ENCODE measurements around the gene BCL2L11.

The BCL2L11 gene

DNA sequence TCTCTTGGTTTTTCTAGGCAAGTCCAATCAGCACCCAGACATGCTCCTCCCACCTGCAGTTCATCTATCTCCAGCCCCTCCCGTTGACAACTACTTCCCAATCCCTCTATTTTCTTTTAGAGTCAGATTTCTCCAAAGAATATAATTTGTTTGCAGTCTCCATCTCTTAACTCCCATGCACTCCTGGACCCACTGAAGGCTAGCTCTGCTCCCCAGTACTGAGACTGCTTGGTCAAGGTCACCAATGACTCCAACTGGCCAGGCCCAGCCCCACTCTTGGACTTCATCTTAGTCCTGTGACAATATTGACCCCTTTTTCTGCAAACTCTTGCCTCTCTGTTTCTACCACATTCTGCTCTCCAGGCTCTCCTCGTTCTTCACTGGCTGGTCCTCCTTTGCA is 62.0 kb downstream of the BCL2L11 start:
- H3K4me3 ChIP-seq (ENCODE audit: low read depth, low read length) = no peak overlapping the region
- no peak overlapping the region for H2AFZ ChIP-seq (ENCODE audit: low read length, unreplicated experiment)
- no peaks in the 10 kb centered on the region for H3K79me2 ChIP-seq (ENCODE audit: control insufficient read depth, insufficient read depth, low read length, unreplicated experiment)
- H3K27ac ChIP-seq (ENCODE audit: low read depth, low read length) = no peak overlapping the region
- H3K27me3 ChIP-seq (ENCODE audit: insufficient read depth, low read length) = peaks cover 32% of the 10 kb centered on the region; the same call in 1 of the 2 replicates
- peaks cover 4% of the 10 kb centered on the region for H3K4me1 ChIP-seq (ENCODE audit: control insufficient read depth, insufficient read depth, low read length, unreplicated experiment)
- no peaks in the 10 kb centered on the region for H3K36me3 ChIP-seq (ENCODE audit: insufficient read depth, low read length)

DNA sequence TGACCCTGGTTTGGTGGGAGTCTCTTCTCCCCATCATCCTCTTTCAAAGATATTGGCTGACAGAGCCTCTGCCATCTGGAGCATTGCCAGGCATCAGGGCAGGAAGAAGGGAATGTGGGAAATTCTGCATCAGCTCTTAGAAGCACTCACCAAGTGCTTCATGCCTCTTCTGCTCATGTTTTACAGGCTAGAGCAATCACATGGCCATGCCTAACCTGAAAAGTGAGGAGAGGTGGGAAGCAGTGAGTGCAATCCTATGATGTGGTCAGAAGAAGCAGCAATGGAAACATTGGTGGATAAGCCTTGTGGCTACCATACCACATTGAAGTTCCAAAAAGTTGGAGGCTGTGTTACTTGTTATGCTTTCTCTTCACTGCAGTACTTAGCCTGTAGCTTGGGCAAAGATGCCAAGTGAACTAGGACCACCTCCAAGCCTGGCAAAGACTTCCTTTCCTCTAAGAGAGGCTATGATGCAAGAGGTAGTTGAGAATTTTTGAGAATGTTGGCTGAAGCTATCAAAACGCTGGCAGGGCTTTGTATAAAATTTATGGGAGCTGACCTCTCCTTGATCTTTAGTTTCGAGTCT is 64.1 kb downstream of the BCL2L11 start:
- no peak overlapping the region for H2AFZ ChIP-seq (ENCODE audit: low read length, unreplicated experiment)

DNA sequence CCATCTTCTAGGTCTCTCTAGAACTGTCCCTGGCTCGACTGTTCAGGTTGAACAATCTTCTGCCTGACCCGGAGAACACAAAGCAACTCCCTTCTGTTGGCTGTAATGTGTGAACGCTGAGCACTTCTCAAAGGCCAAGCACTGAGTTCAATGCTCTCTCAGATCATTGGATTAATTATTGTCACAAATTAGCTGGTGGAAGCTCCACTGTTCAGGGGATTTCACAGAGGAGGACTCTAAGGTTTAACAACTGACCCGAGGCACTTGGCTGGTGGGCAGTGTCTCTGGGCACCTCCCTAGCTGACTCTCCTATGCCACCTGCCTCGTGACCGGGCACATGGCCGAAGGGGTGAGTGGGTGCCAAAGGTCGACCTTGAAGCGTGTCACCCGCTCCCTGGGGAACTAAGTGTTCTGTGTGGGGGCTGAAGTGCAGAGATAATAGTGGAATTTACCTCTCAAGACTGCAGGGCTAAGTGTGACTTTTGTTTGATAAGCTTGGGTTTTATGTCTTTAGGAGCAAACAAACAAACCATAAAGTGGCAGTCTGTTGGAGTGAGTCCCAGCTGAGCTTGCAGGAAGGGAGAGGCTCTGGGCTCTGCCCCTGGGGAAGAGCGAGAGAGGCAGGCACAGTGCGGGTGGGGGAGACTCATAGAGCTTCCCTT is 64.8 kb downstream of the BCL2L11 start:
- Histone ChIP-seq H3K4me1 (ENCODE audit: control insufficient read depth, insufficient read depth, low read length, unreplicated experiment) (no peaks in the 10 kb centered on the region), H3K27ac (ENCODE audit: low read depth, low read length) (no peak overlapping the region), H3K79me2 (ENCODE audit: control insufficient read depth, insufficient read depth, low read length, unreplicated experiment) (no peaks in the 10 kb centered on the region), H3K27me3 (ENCODE audit: insufficient read depth, low read length) (peaks cover 32% of the 10 kb centered on the region; the same call in 1 of the 2 replicates), H3K4me3 (ENCODE audit: low read depth, low read length) (no peak overlapping the region), H3K36me3 (ENCODE audit: insufficient read depth, low read length) (no peaks in the 10 kb centered on the region), H2AFZ (ENCODE audit: low read length, unreplicated experiment) (no peak overlapping the region)

More for the DNA sequence above, 64.1 kb downstream of the BCL2L11 start:
- H3K36me3 ChIP-seq (ENCODE audit: insufficient read depth, low read length) = no peaks in the 10 kb centered on the region
- H3K27ac ChIP-seq (ENCODE audit: low read depth, low read length) = no peak overlapping the region
- no peaks in the 10 kb centered on the region for H3K4me1 ChIP-seq (ENCODE audit: control insufficient read depth, insufficient read depth, low read length, unreplicated experiment)
- H3K27me3 ChIP-seq (ENCODE audit: insufficient read depth, low read length) = peaks cover 32% of the 10 kb centered on the region; the same call in 1 of the 2 replicates
- no peak overlapping the region for H3K4me3 ChIP-seq (ENCODE audit: low read depth, low read length)
- no peaks in the 10 kb centered on the region for H3K79me2 ChIP-seq (ENCODE audit: control insufficient read depth, insufficient read depth, low read length, unreplicated experiment)

DNA sequence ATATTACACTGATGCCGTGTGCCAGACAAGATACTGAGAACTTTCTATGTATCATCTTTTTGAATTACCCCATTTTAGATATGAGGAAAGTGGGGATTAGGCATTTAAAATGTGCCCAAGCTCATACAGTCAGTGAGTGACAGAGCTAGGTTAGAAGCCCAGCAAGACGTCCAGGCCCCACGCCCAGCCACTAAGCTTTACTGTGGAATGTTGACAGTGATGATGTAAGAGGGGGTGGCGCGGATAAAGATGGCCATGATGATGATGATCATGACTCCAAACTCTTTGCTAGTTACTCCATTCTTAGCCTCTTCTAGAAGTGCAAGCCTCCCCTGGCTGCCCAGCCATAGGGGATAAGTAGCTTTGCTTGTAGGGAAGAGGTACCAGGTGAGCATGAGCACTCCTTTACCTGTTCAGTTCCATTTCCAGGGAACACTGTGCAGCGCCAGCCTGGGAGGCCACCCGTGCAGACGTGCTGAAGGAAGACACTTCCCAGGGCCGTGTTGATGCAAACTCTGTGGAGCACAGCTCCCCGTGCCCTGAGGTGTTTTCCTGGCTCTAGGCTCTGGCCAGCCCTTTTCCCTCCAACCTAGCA is 65.5 kb downstream of the BCL2L11 start:
- H3K4me3 ChIP-seq (ENCODE audit: low read depth, low read length) = no peak overlapping the region
- H3K4me1 ChIP-seq (ENCODE audit: control insufficient read depth, insufficient read depth, low read length, unreplicated experiment) = no peaks in the 10 kb centered on the region
- no peaks in the 10 kb centered on the region for H3K79me2 ChIP-seq (ENCODE audit: control insufficient read depth, insufficient read depth, low read length, unreplicated experiment)
- H3K36me3 ChIP-seq (ENCODE audit: insufficient read depth, low read length) = no peaks in the 10 kb centered on the region
- peaks cover 32% of the 10 kb centered on the region; the same call in 1 of the 2 replicates for H3K27me3 ChIP-seq (ENCODE audit: insufficient read depth, low read length)
- no peak overlapping the region for H3K27ac ChIP-seq (ENCODE audit: low read depth, low read length)
- H2AFZ ChIP-seq (ENCODE audit: low read length, unreplicated experiment) = no peak overlapping the region

DNA sequence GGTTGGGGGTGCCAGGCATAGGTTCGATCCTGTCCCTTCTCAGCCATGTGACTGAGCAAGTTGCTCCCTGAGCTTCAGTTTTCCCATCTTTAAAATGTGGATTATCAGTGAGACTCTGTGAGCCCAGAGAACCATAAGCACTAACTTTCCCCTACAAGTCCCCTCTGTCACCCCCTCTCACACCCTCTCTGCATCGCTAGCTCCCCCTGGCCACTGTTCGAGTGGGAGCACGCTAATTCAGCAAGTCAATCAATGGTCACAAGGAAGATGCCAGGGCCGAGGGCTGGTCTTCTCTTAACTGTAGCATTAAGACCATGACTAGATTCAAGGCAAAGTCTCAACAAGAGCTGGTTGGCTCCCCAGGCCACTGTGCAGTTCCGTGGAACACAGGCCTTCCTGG is 66.2 kb downstream of the BCL2L11 start:
- no peak overlapping the region for H3K4me3 ChIP-seq (ENCODE audit: low read depth, low read length)
- peaks cover 32% of the 10 kb centered on the region; the same call in 1 of the 2 replicates for H3K27me3 ChIP-seq (ENCODE audit: insufficient read depth, low read length)
- H3K27ac ChIP-seq (ENCODE audit: low read depth, low read length) = no peak overlapping the region
- no peaks in the 10 kb centered on the region for H3K79me2 ChIP-seq (ENCODE audit: control insufficient read depth, insufficient read depth, low read length, unreplicated experiment)
- H3K36me3 ChIP-seq (ENCODE audit: insufficient read depth, low read length) = no peaks in the 10 kb centered on the region
- no peaks in the 10 kb centered on the region for H3K4me1 ChIP-seq (ENCODE audit: control insufficient read depth, insufficient read depth, low read length, unreplicated experiment)
- H2AFZ ChIP-seq (ENCODE audit: low read length, unreplicated experiment) = no peak overlapping the region

DNA sequence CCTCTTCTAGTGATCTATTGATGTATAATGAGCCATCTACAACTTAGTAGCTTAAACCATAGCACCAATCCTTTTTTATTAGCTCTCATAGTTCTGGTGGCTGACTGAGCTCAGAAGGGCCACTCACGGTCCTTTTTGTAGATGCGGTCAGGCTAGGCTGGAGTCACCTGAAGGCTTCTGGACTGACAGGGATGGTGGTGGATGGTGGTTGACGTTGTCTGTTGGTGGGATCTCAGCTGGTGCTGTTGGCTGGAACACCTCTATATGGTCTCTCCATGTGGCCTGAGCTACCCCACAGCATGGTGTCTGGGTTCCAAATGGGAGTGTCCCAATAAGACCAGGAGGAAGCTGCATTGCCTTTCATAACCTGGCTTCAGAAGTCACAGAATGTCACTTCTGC is 68.0 kb downstream of the BCL2L11 start:
- Histone ChIP-seq H2AFZ (ENCODE audit: low read length, unreplicated experiment) (no peak overlapping the region), H3K27ac (ENCODE audit: low read depth, low read length) (no peak overlapping the region), H3K4me3 (ENCODE audit: low read depth, low read length) (no peak overlapping the region), H3K36me3 (ENCODE audit: insufficient read depth, low read length) (no peaks in the 10 kb centered on the region), H3K79me2 (ENCODE audit: control insufficient read depth, insufficient read depth, low read length, unreplicated experiment) (no peaks in the 10 kb centered on the region), H3K4me1 (ENCODE audit: control insufficient read depth, insufficient read depth, low read length, unreplicated experiment) (no peaks in the 10 kb centered on the region), H3K27me3 (ENCODE audit: insufficient read depth, low read length) (peaks cover 18% of the 10 kb centered on the region; the same call in 1 of the 2 replicates)

DNA sequence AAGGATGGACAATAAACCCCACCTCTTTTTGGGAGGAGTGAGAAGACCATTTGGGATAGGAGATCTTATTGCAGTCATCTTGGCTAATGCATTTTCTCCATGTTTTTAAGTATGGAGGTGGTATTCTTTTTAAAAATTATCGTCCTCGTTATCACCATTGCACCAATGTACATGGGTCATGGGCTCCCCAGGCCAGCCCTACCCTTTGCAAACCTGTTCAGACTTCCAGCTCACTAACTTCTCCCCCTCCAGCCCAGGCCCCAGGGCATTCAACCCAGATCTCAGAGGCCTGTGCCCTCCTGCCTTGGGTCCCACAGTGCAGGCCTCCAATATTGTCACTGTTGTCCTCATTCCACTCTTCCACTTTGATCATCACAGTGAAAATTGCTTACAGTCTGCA is 68.4 kb downstream of the BCL2L11 start:
- no peaks in the 10 kb centered on the region for H3K36me3 ChIP-seq (ENCODE audit: insufficient read depth, low read length)
- no peak overlapping the region for H3K4me3 ChIP-seq (ENCODE audit: low read depth, low read length)
- no peak overlapping the region for H2AFZ ChIP-seq (ENCODE audit: low read length, unreplicated experiment)
- H3K79me2 ChIP-seq (ENCODE audit: control insufficient read depth, insufficient read depth, low read length, unreplicated experiment) = no peaks in the 10 kb centered on the region
- peaks cover 17% of the 10 kb centered on the region; the same call in 1 of the 2 replicates for H3K27me3 ChIP-seq (ENCODE audit: insufficient read depth, low read length)
- H3K4me1 ChIP-seq (ENCODE audit: control insufficient read depth, insufficient read depth, low read length, unreplicated experiment) = no peaks in the 10 kb centered on the region
- H3K27ac ChIP-seq (ENCODE audit: low read depth, low read length) = no peak overlapping the region

DNA sequence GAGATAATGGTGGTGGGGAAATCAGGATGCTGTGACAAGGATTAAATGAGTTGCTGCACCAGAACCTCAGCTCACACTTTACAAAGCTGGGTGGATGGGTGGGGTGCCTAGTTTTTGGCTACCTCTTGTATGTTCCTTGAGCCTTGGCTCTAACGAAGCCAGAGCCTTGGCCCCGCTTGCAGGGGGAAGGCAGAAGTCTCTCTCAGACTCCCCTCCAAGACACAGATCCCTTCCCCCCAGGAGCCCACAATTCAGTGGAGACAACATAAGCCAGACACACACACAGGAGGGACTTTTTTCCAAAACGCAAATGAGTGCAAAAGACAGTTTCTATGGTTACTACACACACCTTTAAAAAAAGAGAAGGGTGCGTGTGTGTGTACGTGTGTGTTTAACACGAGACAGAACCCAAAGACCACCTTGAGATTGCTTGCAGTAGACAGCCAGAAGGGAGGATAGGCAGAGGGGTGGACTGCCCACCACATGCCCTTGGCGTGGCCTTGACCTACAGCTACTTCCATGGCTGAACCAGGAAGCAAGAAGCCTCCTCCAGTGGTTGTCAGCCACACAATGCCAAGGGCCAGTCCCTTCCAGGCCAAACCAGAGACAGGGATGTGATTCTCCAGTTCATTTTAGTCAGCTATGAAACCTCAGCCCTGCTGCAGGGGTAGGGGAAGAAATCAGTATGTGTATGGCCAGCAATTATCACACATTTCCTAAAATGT is 70.3 kb downstream of the BCL2L11 start:
- no peak overlapping the region for H2AFZ ChIP-seq (ENCODE audit: low read length, unreplicated experiment)
- H3K79me2 ChIP-seq (ENCODE audit: control insufficient read depth, insufficient read depth, low read length, unreplicated experiment) = no peaks in the 10 kb centered on the region
- no peaks in the 10 kb centered on the region for H3K27me3 ChIP-seq (ENCODE audit: insufficient read depth, low read length)
- no peak overlapping the region for H3K4me3 ChIP-seq (ENCODE audit: low read depth, low read length)
- H3K27ac ChIP-seq (ENCODE audit: low read depth, low read length) = no peak overlapping the region
- H3K36me3 ChIP-seq (ENCODE audit: insufficient read depth, low read length) = no peaks in the 10 kb centered on the region
- H3K4me1 ChIP-seq (ENCODE audit: control insufficient read depth, insufficient read depth, low read length, unreplicated experiment) = no peaks in the 10 kb centered on the region

DNA sequence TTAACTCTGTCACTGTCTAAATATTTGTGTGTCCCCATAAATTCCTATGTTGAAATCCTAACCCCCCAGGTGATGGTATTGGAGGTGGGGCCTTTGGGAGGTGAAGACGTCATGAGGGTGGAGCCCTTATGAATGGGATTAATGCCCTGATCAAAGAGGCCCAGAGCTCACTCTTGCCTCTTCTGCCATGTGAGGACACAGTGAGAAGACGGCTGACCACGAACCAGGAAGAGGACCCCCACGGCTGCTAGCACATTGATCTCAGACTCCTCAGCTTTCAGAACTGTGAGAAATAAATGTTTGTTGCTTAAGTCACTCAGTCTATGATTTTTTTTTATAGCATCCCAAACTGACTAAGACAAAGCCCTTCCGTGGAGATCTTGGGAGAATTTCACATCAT is 71.2 kb downstream of the BCL2L11 start:
- Histone ChIP-seq H3K27ac (ENCODE audit: low read depth, low read length) (no peak overlapping the region), H3K36me3 (ENCODE audit: insufficient read depth, low read length) (no peaks in the 10 kb centered on the region), H2AFZ (ENCODE audit: low read length, unreplicated experiment) (no peak overlapping the region), H3K79me2 (ENCODE audit: control insufficient read depth, insufficient read depth, low read length, unreplicated experiment) (no peaks in the 10 kb centered on the region), H3K27me3 (ENCODE audit: insufficient read depth, low read length) (no peaks in the 10 kb centered on the region), H3K4me3 (ENCODE audit: low read depth, low read length) (no peak overlapping the region), H3K4me1 (ENCODE audit: control insufficient read depth, insufficient read depth, low read length, unreplicated experiment) (no peaks in the 10 kb centered on the region)

DNA sequence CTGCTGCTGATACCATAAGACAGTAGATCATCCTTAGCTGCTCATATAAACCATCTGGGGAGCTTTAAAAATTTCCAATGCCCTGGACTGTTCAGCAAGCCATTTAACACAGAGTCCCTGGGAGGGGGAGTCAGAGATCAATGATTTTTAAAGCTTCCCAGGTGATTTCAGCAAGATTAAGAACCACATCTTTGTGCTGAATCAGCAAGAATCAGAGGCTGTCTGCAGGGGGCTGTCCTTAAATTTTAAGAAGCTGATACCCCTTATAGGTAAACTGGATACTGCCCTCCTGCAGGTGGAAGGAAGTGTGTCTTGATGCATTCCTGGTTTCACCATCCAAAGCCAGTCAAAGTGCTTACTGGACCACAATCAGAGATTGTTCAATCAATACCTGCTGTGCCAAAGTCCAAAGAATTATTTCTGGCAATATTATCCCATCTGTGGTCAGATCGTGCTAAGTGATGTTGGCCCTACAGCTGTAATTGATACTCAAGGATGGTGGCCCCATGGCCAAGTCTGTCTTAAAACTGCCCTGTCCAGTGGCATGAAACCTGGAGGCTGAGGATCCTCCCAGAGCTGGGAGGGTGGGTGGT is 72.2 kb downstream of the BCL2L11 start:
- no peak overlapping the region for H3K4me3 ChIP-seq (ENCODE audit: low read depth, low read length)
- no peaks in the 10 kb centered on the region for H3K4me1 ChIP-seq (ENCODE audit: control insufficient read depth, insufficient read depth, low read length, unreplicated experiment)
- H3K79me2 ChIP-seq (ENCODE audit: control insufficient read depth, insufficient read depth, low read length, unreplicated experiment) = no peaks in the 10 kb centered on the region
- H3K27ac ChIP-seq (ENCODE audit: low read depth, low read length) = no peak overlapping the region
- H2AFZ ChIP-seq (ENCODE audit: low read length, unreplicated experiment) = no peak overlapping the region
- H3K36me3 ChIP-seq (ENCODE audit: insufficient read depth, low read length) = no peaks in the 10 kb centered on the region
- no peaks in the 10 kb centered on the region for H3K27me3 ChIP-seq (ENCODE audit: insufficient read depth, low read length)

Measured in ACC112 (cell line).